Upper lobe of right lung (tissue), 1 donor: ENCODE data around the gene GTPBP2. TPM values are rescaled to one million over a fixed set of nuclear protein-coding genes. Genes with fewer than 3 reads are reported as not detected.

Source experiments
- ATAC-seq: fragments of 200-7000 bp; cut with Tn5 transposase; one replicate; pipeline ENCODE4 v1.9.1; 2020; ENCODE audit warnings: mild to moderate bottlenecking, moderate library complexity
- DNase-seq: peaks from one replicate; pipeline ENCODE4 v3.0.0-alpha.2; 2020
- H3K27ac ChIP-seq: fragments of 200-600 bp; one replicate; pipeline ENCODE4 v1.8.0; 2022
- H3K27me3 ChIP-seq: fragments of 200-600 bp; one replicate; pipeline ENCODE4 v1.8.0; 2022; ENCODE audit warnings: mild to moderate bottlenecking
- H3K36me3 ChIP-seq: fragments of 200-600 bp; one replicate; pipeline ENCODE4 v1.8.0; 2022
- H3K4me1 ChIP-seq: fragments of 200-600 bp; one replicate; pipeline ENCODE4 v1.8.0; 2022
- H3K4me3 ChIP-seq: fragments of 200-600 bp; one replicate; pipeline ENCODE4 v1.8.0; 2022; ENCODE audit warnings: mild to moderate bottlenecking
- H3K9me3 ChIP-seq: fragments of 200-600 bp; one replicate; pipeline ENCODE4 v1.8.0; 2022
- intact Hi-C: fragments of 100-400 bp; cut with DNase I; formaldehyde crosslinking; loops from one replicate; pipeline ENCODE4 v1.11.0; 2022
- long read RNA-seq: library from polyadenylated mRNA; unstranded; transcript quantifications from one replicate; pipeline ENCODE4 v2.0.0, GENCODE V29; 2021
- total RNA-seq: library from RNA; stranded (reverse); fragmentation: NEBNext Ultra II Directional; extraction: Animal tissue kit (Norgen Biotek cat#: 25700); gene quantifications from one replicate; pipeline ENCODE4 v1.2.1, GENCODE V29; 2021
- TF ChIP-seq, protein P1 (sequence below): fragments of 200-600 bp; IDR thresholded peaks from one replicate; pipeline ENCODE4 v1.8.0; 2022; ENCODE audit warnings: antibody characterized with exemption
- donor health status: DM: no; HTN: yes; CAD: no; lungs with severe emphysema.

GTPBP2 gene, protein sequence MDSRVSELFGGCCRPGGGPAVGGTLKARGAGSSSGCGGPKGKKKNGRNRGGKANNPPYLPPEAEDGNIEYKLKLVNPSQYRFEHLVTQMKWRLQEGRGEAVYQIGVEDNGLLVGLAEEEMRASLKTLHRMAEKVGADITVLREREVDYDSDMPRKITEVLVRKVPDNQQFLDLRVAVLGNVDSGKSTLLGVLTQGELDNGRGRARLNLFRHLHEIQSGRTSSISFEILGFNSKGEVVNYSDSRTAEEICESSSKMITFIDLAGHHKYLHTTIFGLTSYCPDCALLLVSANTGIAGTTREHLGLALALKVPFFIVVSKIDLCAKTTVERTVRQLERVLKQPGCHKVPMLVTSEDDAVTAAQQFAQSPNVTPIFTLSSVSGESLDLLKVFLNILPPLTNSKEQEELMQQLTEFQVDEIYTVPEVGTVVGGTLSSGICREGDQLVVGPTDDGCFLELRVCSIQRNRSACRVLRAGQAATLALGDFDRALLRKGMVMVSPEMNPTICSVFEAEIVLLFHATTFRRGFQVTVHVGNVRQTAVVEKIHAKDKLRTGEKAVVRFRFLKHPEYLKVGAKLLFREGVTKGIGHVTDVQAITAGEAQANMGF
- total RNA-seq: 85.7 TPM
- long read RNA-seq, transcript GTPBP2-202 (12 exons, 2,933 nt): major isoform, 5 of 43 reads
- long read RNA-seq, partial matches to known transcripts: 22 of 43 reads
- long read RNA-seq, other reads (novel, unspliced or antisense): 16 of 43 reads

DNA sequence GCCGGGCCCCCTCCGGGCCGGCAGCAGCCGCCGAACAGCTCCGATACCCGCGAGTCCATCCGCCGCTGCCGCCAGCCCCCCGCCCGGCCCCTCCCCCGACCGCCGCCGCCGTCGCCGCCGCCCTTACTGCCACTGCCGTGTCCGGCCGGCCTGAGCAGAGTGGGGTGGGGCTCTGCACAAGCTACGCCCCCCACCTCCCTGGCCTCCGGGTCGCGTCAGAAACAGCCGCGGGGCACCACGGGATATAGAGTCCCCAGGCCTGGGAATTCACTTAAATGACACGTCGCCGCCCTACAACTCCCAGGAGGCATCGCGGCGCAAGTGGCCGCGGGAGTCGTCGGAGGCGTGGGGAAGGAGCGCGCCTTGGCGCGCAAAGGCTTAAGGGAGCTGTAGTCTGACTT lies at the start of gene GTPBP2:
Gene GTPBP2, minus strand, starts transcription at position 161 of the 401 bp plus-strand sequence. Its CDS starts 102 bp downstream, at position 59.
- Histone ChIP-seq H3K27me3 (no peaks in the 10 kb centered on the region), H3K36me3 (peaks cover 22% of the 10 kb centered on the region), H3K9me3 (no peaks in the 10 kb centered on the region), H3K27ac (peak within 1 kb of the TSS; percentile 96), H3K4me3 (peak within 1 kb of the TSS; percentile 82), H3K4me1 (peaks cover 29% of the 10 kb centered on the region)
- DNase-seq (peak; percentile 99), ATAC-seq (peak; percentile 93)
- TF ChIP-seq, protein P1, sequence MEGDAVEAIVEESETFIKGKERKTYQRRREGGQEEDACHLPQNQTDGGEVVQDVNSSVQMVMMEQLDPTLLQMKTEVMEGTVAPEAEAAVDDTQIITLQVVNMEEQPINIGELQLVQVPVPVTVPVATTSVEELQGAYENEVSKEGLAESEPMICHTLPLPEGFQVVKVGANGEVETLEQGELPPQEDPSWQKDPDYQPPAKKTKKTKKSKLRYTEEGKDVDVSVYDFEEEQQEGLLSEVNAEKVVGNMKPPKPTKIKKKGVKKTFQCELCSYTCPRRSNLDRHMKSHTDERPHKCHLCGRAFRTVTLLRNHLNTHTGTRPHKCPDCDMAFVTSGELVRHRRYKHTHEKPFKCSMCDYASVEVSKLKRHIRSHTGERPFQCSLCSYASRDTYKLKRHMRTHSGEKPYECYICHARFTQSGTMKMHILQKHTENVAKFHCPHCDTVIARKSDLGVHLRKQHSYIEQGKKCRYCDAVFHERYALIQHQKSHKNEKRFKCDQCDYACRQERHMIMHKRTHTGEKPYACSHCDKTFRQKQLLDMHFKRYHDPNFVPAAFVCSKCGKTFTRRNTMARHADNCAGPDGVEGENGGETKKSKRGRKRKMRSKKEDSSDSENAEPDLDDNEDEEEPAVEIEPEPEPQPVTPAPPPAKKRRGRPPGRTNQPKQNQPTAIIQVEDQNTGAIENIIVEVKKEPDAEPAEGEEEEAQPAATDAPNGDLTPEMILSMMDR: no peak
- intact Hi-C loops: no loop called here

DNA sequence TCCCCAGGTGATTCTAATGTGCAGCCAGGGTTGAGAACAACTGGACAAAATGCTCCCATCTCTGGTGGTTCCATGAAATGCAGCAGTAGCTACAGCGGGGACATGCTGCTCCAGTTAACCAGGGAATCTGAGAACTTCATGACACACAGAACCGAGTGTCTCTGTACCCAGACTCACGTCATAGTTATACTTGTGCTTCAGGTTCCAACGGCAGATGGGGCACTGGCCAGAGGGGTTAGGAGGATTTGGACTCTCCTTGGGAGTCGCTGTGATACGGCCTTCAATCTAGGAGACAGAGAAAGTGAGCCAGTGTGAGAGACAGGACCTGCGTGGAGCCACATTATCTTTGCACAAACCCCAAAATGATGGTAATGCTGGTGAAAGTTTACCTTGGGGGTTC lies 49.3 kb upstream of the GTPBP2 start:
- DNase-seq: no peak
- Histone ChIP-seq H3K27ac (no peak overlapping the region), H3K27me3 (no peaks in the 10 kb centered on the region), H3K9me3 (no peaks in the 10 kb centered on the region), H3K4me1 (peaks cover 3% of the 10 kb centered on the region), H3K36me3 (peaks cover 79% of the 10 kb centered on the region), H3K4me3 (no peak overlapping the region)
- intact Hi-C loops: no loop called here
- ATAC-seq: no peak
- TF ChIP-seq, protein P1: no peak

DNA sequence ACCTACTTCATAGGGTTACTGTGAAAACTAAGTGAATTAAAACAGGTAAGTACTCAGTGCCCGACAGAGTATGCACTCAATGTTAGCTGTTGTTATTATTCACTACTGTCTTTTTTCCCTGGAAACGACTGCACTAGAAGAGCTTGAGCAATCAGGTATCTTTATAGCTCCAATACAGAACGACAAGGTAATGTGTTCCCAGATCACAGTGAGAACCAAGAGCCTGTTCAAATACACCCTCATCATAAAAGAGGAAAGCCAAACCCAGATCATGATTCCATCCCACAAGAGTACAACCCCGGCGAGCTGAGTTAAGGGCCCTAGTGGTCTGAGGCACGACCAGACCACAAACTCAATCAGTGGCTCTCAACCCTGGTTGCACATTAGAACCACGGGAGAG lies 48.7 kb upstream of the GTPBP2 start:
- no peak for DNase-seq
- TF ChIP-seq, protein P1: no peak
- Histone ChIP-seq H3K27ac (no peak overlapping the region), H3K36me3 (peaks cover 80% of the 10 kb centered on the region), H3K9me3 (no peaks in the 10 kb centered on the region), H3K27me3 (no peaks in the 10 kb centered on the region), H3K4me1 (peaks cover 3% of the 10 kb centered on the region), H3K4me3 (no peak overlapping the region)
- no peak for ATAC-seq
- intact Hi-C loops: no loop called here

DNA sequence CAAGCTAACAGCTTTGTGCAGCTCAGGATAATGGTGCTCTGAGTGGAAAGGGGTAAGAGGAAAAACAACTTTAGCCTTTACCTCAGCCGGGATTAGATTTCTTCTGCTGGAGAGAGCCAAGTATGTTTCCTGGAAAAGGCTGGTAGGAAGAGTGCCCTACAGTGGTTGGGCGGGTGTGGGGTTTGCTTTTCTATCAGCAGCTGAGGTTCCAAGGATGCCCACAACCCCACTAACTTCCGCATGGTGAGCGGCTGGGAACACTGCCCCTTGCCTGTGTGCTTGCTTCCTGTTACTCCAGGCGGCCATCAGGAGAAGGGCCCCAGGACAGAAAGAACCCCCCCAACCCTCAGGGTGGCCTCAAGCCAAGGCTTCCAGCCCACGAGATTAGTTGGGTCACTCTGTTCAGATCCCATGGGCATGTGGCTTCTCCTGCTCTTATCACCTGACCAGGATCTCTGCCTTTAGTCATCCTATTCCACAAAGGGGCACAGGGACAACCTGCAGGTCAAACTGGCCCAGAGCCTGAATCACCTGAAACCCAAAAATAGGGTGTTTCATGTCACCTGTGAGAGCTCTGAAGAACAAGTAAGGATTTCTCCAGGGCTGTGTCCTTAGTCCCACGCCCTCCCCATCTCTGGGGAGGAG lies 48.0 kb upstream of the GTPBP2 start:
- intact Hi-C loops: no loop called here
- TF ChIP-seq, protein P1: no peak
- no peak for DNase-seq

DNA sequence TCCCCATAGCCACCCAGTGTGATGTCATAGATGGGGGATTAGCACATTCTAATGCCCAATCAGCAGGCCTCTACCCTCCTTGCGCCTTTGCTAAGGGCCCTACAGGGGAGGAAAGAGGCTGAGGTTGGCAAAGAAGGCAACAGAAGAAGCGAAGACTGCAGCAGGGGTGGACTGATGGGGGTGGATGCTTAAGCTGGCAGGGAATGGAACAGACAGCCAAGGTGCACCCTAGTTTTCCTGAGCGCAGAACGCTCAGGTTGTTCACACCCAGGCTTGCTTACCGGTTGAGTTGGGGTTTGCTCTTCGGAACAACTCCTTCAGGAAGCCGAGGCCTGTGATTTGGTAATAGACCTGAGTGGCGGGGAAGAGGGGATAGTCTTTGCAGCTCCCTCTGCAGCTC lies 45.9 kb upstream of the GTPBP2 start:
- ATAC-seq (no peak), DNase-seq (no peak)
- H3K27me3 ChIP-seq: no peaks in the 10 kb centered on the region
- no peak overlapping the region for H3K27ac ChIP-seq
- intact Hi-C loops: no loop called here
- H3K36me3 ChIP-seq: peaks cover 84% of the 10 kb centered on the region
- H3K9me3 ChIP-seq: no peaks in the 10 kb centered on the region
- peaks cover 5% of the 10 kb centered on the region for H3K4me1 ChIP-seq
- no peak overlapping the region for H3K4me3 ChIP-seq
- TF ChIP-seq, protein P1: no peak

More for the DNA sequence above, 48.0 kb upstream of the GTPBP2 start:
- Histone ChIP-seq H3K27me3 (no peaks in the 10 kb centered on the region), H3K4me1 (peaks cover 3% of the 10 kb centered on the region), H3K9me3 (no peaks in the 10 kb centered on the region), H3K27ac (no peak overlapping the region), H3K4me3 (no peak overlapping the region), H3K36me3 (peaks cover 81% of the 10 kb centered on the region)
- no peak for ATAC-seq
